ENCODE measurements around the gene AFG3L2.
"Not testable (repeated sequence)": the region's sequence is repeated elsewhere in the genome, so short reads cannot be mapped to it uniquely, and the experiment has no call there.

Gene AFG3L2

GRCh38 chr18:12397254-12397653 lies 20.2 kb upstream of the AFG3L2 start:
- no peak for DNase-seq (ENCODE audit: low spot score)

- DNase-seq (ENCODE audit: low spot score): no peak
Measured at GRCh38 chr18:12394428-12394827, 17.4 kb upstream of the AFG3L2 start.

GRCh38 chr18:12393998-12394397 lies 17.0 kb upstream of the AFG3L2 start:
- peak; percentile 67 for DNase-seq (ENCODE audit: low spot score)

GRCh38 chr18:12393510-12393909 lies 16.5 kb upstream of the AFG3L2 start:
- no peak for DNase-seq (ENCODE audit: low spot score)

GRCh38 chr18:12391487-12392165 lies 14.6 kb upstream of the AFG3L2 start:
- DNase-seq (ENCODE audit: low spot score): peak; percentile 70

GRCh38 chr18:12388442-12388841 lies 11.4 kb upstream of the AFG3L2 start:
- DNase-seq (ENCODE audit: low spot score): no peak

- DNase-seq (ENCODE audit: low spot score): no peak
Measured at GRCh38 chr18:12384261-12384660, 7.2 kb upstream of the AFG3L2 start.

GRCh38 chr18:12383759-12384158 lies 6.7 kb upstream of the AFG3L2 start:
- DNase-seq (ENCODE audit: low spot score): not testable (repeated sequence)

GRCh38 chr18:12382221-12382814 lies 5.3 kb upstream of the AFG3L2 start:
- not testable (repeated sequence) for DNase-seq (ENCODE audit: low spot score)

- DNase-seq (ENCODE audit: low spot score): not testable (repeated sequence)
Measured at GRCh38 chr18:12378198-12378558, 1.2 kb upstream of the AFG3L2 start.

- DNase-seq (ENCODE audit: low spot score): peak; percentile 97
Measured at GRCh38 chr18:12377556-12378197, 650 bp upstream of the AFG3L2 start.

- DNase-seq (ENCODE audit: low spot score): peak; percentile 20
Measured at GRCh38 chr18:12376034-12376753, 833 bp downstream of the AFG3L2 start.

GRCh38 chr18:12374401-12374800 lies 2.6 kb downstream of the AFG3L2 start:
- DNase-seq (ENCODE audit: low spot score): no peak

- DNase-seq (ENCODE audit: low spot score): no peak
Measured at GRCh38 chr18:12373771-12374116, 3.3 kb downstream of the AFG3L2 start.

- DNase-seq (ENCODE audit: low spot score): no peak
Measured at GRCh38 chr18:12373116-12373770, 3.8 kb downstream of the AFG3L2 start.

GRCh38 chr18:12372406-12372805 lies 4.6 kb downstream of the AFG3L2 start:
- DNase-seq (ENCODE audit: low spot score): no peak

GRCh38 chr18:12371590-12371989 lies 5.4 kb downstream of the AFG3L2 start:
- no peak for DNase-seq (ENCODE audit: low spot score)

- DNase-seq (ENCODE audit: low spot score): no peak
Measured at GRCh38 chr18:12369211-12369610, 7.8 kb downstream of the AFG3L2 start.

GRCh38 chr18:12366784-12367183 lies 10.2 kb downstream of the AFG3L2 start:
- DNase-seq (ENCODE audit: low spot score): no peak

- DNase-seq (ENCODE audit: low spot score): no peak
Measured at GRCh38 chr18:12366379-12366778, 10.6 kb downstream of the AFG3L2 start.

- no peak for DNase-seq (ENCODE audit: low spot score)
Measured at GRCh38 chr18:12362473-12363174, 14.4 kb downstream of the AFG3L2 start.

Measured in LoVo (cell line).